ENCODE measurements around the gene ACAD10.
"Not testable (repeated sequence)": the region's sequence is repeated elsewhere in the genome, so short reads cannot be mapped to it uniquely, and the experiment has no call there.

DNA sequence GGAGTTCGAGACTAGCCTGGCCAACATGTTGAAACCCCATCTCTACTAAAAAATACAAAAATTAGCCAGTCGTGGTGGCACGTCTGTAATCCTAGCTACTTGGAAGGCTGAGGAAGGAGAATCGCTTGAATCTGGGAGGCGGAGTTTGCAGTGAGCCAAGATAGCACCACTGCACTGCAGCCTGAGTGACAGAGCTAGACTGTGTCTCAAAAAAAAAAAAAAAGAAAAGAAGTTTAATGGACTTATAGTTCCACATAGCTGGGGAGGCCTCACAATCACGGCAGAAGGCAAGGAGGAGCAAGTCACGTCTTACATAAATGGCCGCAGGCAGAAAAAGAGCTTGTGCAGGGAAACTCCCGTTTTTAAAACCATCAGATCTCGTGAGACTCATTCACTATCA, 77.7 kb downstream of the ACAD10 start:
- not testable (repeated sequence) for TF ChIP-seq EZH2phosphoT487 (IDR thresholded peaks at IDR 0.05; ENCODE audit: insufficient read depth, low read depth); EZH2 (IDR thresholded peaks at IDR 0.05; ENCODE audit: insufficient read depth, poor library complexity, severe bottlenecking)

Measured in GM23248 (cell line).